Kidney epithelial cell (primary cell): ENCODE results near the gene TUG1. TPM values are rescaled to one million over a fixed set of nuclear protein-coding genes. Genes with fewer than 3 reads are reported as not detected.

Experiments used
- DNase-seq: peaks from one replicate; pipeline ENCODE4 v3.0.0-alpha.2; 2010; ENCODE audit warnings: low read depth
- H3K27me3 ChIP-seq: 2 replicates; pipeline ENCODE4 v1.6.0; 2011; ENCODE audit warnings: low read length; ENCODE audit not compliant: control insufficient read depth, insufficient read depth
- H3K36me3 ChIP-seq: 2 replicates; pipeline ENCODE4 v1.5.1; 2011; ENCODE audit warnings: low read length; ENCODE audit not compliant: control insufficient read depth, insufficient read depth
- H3K4me3 ChIP-seq: 2 replicates; pipeline ENCODE4 v1.5.1; 2011; ENCODE audit warnings: low read depth, mild to moderate bottlenecking, control low read depth, low read length
- CTCF ChIP-seq: IDR thresholded peaks from 2 replicates; pipeline ENCODE4 v1.5.1; 2011; ENCODE audit warnings: mild to moderate bottlenecking, moderate library complexity, low read length, control low read depth, inconsistent platforms; ENCODE audit not compliant: insufficient read depth, poor library complexity, severe bottlenecking
- total RNA-seq: library from RNA; depleted of rRNA; stranded (reverse); fragments of >200 nt; gene quantifications from 2 replicates; pipeline ENCODE4 v1.2.3, GENCODE V29; 2015

TUG1 gene
- total RNA-seq, 1 donor from 2014 or later = 68.7 TPM

- Histone ChIP-seq H3K36me3 (peaks cover 2% of the 10 kb centered on the region), H3K27me3 (no peaks in the 10 kb centered on the region), H3K4me3 (no peak overlapping the region)
- DNase-seq = no peak
- TF ChIP-seq CTCF = peak; percentile 52
These were observed 21.1 kb upstream of the TUG1 start for GRCh38 chr22:30947816-30948454.

- Histone ChIP-seq H3K27me3 (no peaks in the 10 kb centered on the region), H3K4me3 (no peak overlapping the region), H3K36me3 (peaks cover 2% of the 10 kb centered on the region)
- no peak for TF ChIP-seq CTCF
- no peak for DNase-seq
These were observed 20.1 kb upstream of the TUG1 start for GRCh38 chr22:30948930-30949342.

GRCh38 chr22:30949934-30950660, 19.0 kb upstream of the TUG1 start:
- no peak overlapping the region for H3K4me3 ChIP-seq
- no peak for DNase-seq
- H3K36me3 ChIP-seq = peaks cover 2% of the 10 kb centered on the region
- TF ChIP-seq CTCF = no peak
- no peaks in the 10 kb centered on the region for H3K27me3 ChIP-seq

- DNase-seq = no peak
- no peaks in the 10 kb centered on the region for H3K27me3 ChIP-seq
- H3K36me3 ChIP-seq = peaks cover 2% of the 10 kb centered on the region
- H3K4me3 ChIP-seq = no peak overlapping the region
- no peak for TF ChIP-seq CTCF
These were observed 15.9 kb upstream of the TUG1 start for GRCh38 chr22:30953206-30953605.

GRCh38 chr22:30955153-30955552, 13.9 kb upstream of the TUG1 start:
- Histone ChIP-seq H3K4me3 (no peak overlapping the region), H3K27me3 (no peaks in the 10 kb centered on the region), H3K36me3 (no peaks in the 10 kb centered on the region)
- no peak for TF ChIP-seq CTCF
- DNase-seq = no peak
